Measurements from ENCODE around the gene SPECC1L. TPM values are rescaled to one million over a fixed set of nuclear protein-coding genes. Genes with fewer than 3 reads are reported as not detected.

Gene SPECC1L
- total RNA-seq, 1 donor from 2014 or later = 29.9 TPM

GRCh38 chr22:24460418-24461089 lies 189.9 kb downstream of the SPECC1L start:
- Histone ChIP-seq H3K4me3 (ENCODE audit: low read depth, low read length) (no peak overlapping the region), H3K27me3 (ENCODE audit: control insufficient read depth, insufficient read depth, low read length) (no peaks in the 10 kb centered on the region), H3K36me3 (ENCODE audit: control insufficient read depth, insufficient read depth, low read length) (no peaks in the 10 kb centered on the region)
- no peak for DNase-seq (ENCODE audit: low read depth)
- TF ChIP-seq CTCF (IDR thresholded peaks at IDR 0.05; ENCODE audit: insufficient read depth, low read length, poor library complexity, severe bottlenecking) = no peak

GRCh38 chr22:24463071-24463760 lies 192.6 kb downstream of the SPECC1L start:
- Histone ChIP-seq H3K4me3 (ENCODE audit: low read depth, low read length) (no peak overlapping the region), H3K36me3 (ENCODE audit: control insufficient read depth, insufficient read depth, low read length) (no peaks in the 10 kb centered on the region), H3K27me3 (ENCODE audit: control insufficient read depth, insufficient read depth, low read length) (no peaks in the 10 kb centered on the region)
- no peak for TF ChIP-seq CTCF (IDR thresholded peaks at IDR 0.05; ENCODE audit: insufficient read depth, low read length, poor library complexity, severe bottlenecking)
- DNase-seq (ENCODE audit: low read depth) = no peak

- Histone ChIP-seq H3K4me3 (ENCODE audit: low read depth, low read length) (no peak overlapping the region), H3K27me3 (ENCODE audit: control insufficient read depth, insufficient read depth, low read length) (no peaks in the 10 kb centered on the region), H3K36me3 (ENCODE audit: control insufficient read depth, insufficient read depth, low read length) (no peaks in the 10 kb centered on the region)
- no peak for TF ChIP-seq CTCF (IDR thresholded peaks at IDR 0.05; ENCODE audit: insufficient read depth, low read length, poor library complexity, severe bottlenecking)
- peak; percentile 23 for DNase-seq (ENCODE audit: low read depth)
These were observed 194.9 kb downstream of the SPECC1L start for GRCh38 chr22:24465566-24465965.

GRCh38 chr22:24465975-24466374 lies 195.3 kb downstream of the SPECC1L start:
- H3K36me3 ChIP-seq (ENCODE audit: control insufficient read depth, insufficient read depth, low read length) = no peaks in the 10 kb centered on the region
- H3K4me3 ChIP-seq (ENCODE audit: low read depth, low read length) = no peak overlapping the region
- TF ChIP-seq CTCF (IDR thresholded peaks at IDR 0.05; ENCODE audit: insufficient read depth, low read length, poor library complexity, severe bottlenecking) = no peak
- no peak for DNase-seq (ENCODE audit: low read depth)
- no peaks in the 10 kb centered on the region for H3K27me3 ChIP-seq (ENCODE audit: control insufficient read depth, insufficient read depth, low read length)

GRCh38 chr22:24466716-24467328 lies 196.2 kb downstream of the SPECC1L start:
- DNase-seq (ENCODE audit: low read depth) = peak; percentile 16
- H3K27me3 ChIP-seq (ENCODE audit: control insufficient read depth, insufficient read depth, low read length) = no peaks in the 10 kb centered on the region

More at GRCh38 chr22:24466716-24467328, 196.2 kb downstream of the SPECC1L start:
- no peak for TF ChIP-seq CTCF (IDR thresholded peaks at IDR 0.05; ENCODE audit: insufficient read depth, low read length, poor library complexity, severe bottlenecking)
- H3K36me3 ChIP-seq (ENCODE audit: control insufficient read depth, insufficient read depth, low read length) = no peaks in the 10 kb centered on the region
- H3K4me3 ChIP-seq (ENCODE audit: low read depth, low read length) = no peak overlapping the region
